OCI-LY3 (cell line): ENCODE data around the gene RNF183.

Experiments
- CTCF ChIP-seq: fragments of 200-600, 300-600 bp; sonication (generic); IDR thresholded peaks from 2 replicates; pipeline ENCODE4 v1.5.1; 2014; ENCODE audit warnings: antibody characterized with exemption, low read length, low read depth
- EZH2phosphoT487 ChIP-seq: fragments of 200-600 bp; shearing (Covaris generic); IDR thresholded peaks from 2 replicates; pipeline ENCODE4 v1.6.1; 2018; ENCODE audit warnings: antibody characterized with exemption, mixed run types, low read depth

DNA sequence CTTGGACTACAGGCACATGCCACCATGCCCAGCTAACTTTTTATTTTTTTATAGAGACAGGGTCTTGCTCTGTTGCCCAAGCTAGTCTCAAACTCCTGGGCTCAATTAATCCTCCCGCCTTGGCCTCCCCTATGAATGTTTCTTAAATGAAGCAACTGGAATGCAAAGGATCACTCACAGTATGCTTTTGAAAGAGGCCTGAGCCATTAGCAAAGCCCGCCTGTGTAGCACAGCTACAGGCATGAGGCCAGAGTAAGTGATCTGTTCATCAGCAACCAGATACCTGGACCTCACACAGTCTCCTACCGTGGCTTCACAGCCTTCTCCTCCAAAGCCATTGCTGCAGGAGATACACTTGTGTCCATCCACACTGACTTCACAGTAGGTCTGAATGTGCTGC, 16.9 kb upstream of the RNF183 start:
- TF ChIP-seq CTCF (no peak), EZH2phosphoT487 (no peak)
